Neural cell (in vitro differentiated cells): ENCODE measurements around the gene ST7L.

ENCODE experiments used
- CTCF ChIP-seq: fragments of 450-650 bp; IDR thresholded peaks from 2 replicates; pipeline ENCODE4 v1.5.1; 2014; ENCODE audit warnings: antibody characterized with exemption, mild to moderate bottlenecking, moderate library complexity; ENCODE audit not compliant: poor library complexity, severe bottlenecking
- MXI1 ChIP-seq: fragments of 450-650 bp; conservative IDR thresholded peaks from 2 replicates; pipeline ENCODE4 v1.6.1; 2014; ENCODE audit warnings: antibody characterized with exemption, mild to moderate bottlenecking; ENCODE audit not compliant: poor library complexity, severe bottlenecking

- no peak for TF ChIP-seq CTCF
- no peak for TF ChIP-seq MXI1
Observed at GRCh38 chr1:112517646-112518045, 101.3 kb downstream of the ST7L start.
